ENCODE results near the gene KCNJ16.

DNA sequence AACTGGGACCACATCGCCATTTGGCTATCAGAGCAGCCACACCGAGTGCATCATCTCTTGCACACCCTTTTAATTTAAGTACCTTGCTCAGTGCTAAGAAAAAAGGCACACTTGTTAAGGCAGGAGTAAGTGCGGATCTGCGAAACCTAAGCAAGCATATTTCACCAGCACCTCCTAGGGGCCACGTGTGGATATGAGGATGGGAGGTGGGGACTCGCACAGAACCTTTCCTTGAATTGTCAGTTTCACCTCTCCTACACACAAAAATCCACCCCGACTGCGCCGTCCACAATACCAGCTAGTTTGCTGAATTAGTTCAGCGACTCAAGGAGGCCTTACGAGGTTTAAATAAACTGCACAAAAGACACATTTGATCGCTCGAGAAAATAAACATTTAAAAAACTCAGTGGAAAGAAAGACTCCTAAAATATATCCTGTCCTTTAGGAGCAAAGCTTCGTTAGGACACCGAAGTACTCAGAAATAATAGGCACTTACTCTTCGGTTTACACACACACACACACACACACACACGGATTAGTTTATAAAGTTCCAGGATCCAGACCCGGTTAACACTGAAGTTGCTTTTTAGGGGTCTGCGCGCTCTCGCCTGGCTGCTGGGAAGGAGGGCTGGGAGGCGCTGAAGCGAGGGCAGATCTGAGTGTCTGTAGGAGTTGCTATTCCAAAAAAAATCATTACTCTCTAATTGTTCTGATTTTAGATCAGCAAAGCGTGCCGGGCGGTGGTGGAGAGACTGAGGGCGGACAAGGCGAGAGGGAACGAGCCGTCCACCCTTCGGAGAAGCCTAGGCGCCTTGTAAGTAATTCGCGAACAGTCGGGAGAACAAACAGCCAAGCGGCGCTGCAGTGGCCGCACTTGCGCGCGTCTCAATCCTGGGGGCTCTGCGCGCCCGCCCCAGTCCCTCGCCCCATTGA is 93.3 kb downstream of the KCNJ16 start:
- TF ChIP-seq EZH2 (IDR thresholded peaks at IDR 0.05; ENCODE audit: insufficient read depth, poor library complexity, severe bottlenecking), result no peak
- no peak for TF ChIP-seq EZH2phosphoT487 (IDR thresholded peaks at IDR 0.05; ENCODE audit: insufficient read depth, low read depth)
